DOHH2 (cell line): Measurements from ENCODE around the gene CTDP1.

Experiments used
- CTCF ChIP-seq: fragments of 200-600 bp; sonication (generic); IDR thresholded peaks from one replicate; pipeline ENCODE4 v1.5.1; 2014; ENCODE audit warnings: antibody characterized with exemption, mild to moderate bottlenecking, low read depth, low read length; ENCODE audit not compliant: poor library complexity, severe bottlenecking
- EZH2phosphoT487 ChIP-seq: fragments of 200-600 bp; sonication (generic); IDR thresholded peaks from 2 replicates; pipeline ENCODE4 v1.6.1; 2017; ENCODE audit warnings: borderline replicate concordance, mild to moderate bottlenecking, antibody characterized with exemption, low read length, moderate library complexity, mixed read lengths

DNA sequence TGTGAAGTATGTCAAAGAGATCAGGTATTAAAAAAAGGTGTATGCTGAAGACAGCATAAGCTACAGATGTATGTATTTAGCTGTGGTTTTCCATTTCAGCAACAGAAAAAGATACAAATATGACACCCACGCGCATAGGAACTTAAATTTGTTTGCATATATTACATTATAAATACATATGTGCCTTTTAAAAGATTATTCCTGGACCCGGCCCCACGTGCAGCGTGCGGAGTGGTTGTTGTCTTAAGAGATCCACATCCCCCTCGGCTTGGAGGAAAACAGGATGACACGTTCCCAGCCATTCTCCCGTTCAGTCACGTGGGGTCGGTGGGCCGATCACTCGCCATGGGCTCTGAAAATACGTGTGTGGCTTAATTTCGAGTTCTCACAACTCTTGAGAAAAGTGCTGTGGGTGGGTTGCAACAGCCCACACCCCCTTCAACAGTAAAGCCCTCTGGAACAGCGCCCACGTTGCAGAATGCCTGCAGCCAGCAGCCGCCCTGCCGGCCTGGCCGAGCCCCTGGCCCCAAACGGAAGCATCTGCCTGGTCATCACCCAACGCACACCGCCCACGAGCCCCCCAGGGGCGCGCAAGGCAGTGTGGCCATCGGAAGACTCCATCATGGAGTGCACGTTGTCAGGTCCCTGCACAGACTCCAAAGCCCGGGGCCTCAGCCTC lies 99.6 kb downstream of the CTDP1 start:
- TF ChIP-seq CTCF (no peak), EZH2phosphoT487 (no peak)
